Activated T-helper 1 cell treated with Interleukin-2 at 50 U/mL for 16 hours (primary cell): Measurements from ENCODE around the gene RGS11.

ENCODE experiments used
- DNase-seq: peaks from one replicate; pipeline ENCODE4 v3.0.0-alpha.2; 2020; ENCODE audit warnings: low read depth

Gene RGS11

DNA sequence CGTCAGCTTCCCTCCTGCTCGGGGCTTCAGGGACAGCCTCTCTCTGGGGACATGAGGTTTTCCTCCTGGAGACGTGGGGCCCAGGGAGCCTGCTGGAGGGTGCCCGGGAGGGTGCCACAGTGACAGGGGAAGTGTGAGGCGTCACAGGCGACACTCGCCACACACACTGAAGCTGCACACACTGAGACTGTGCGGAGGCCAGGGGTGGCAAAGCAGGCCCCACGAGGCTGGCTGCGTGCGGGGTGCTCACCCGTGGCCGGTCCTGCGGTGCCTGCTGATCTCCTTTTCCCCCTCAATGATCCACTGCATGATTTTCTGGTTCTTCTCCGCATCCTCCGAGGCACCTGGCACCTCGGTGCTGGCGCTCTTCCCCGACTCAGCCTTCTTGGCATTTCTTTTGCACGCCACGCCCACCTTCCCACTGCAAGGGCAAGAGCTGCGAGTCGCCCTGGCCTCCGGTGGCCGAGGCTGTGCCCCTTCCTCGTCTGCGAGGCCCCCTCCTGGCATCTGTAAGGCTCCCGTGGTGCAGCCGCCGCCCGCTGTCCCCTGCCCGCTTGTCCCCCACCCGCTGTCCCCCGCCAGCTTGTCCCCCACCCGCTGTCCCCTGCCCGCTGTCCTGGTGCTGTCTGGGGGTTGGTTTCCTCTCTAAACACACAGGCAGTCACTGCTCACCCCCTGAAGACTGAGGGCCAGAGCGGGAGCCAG is 21.2 kb upstream of the RGS11 start:
- no peak for DNase-seq

DNA sequence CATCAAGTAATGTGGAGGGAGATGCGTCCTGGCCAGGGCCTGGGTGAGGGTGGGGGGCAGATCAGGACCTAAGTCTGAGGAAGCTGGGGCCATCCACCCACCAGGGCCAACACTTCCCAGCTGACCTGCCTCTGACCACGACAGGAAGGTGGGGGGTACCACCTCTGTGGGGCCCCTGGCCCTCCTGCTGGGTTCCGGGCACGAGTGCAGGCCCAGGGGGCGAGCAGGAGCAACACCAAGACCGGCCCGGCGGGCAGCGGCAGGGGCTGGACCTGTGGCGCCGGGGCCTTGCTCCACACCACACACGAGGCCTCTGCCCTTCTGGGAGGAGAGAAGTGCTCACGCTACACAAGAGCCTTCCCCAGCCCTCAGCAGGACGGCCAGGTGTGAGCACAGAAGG is 20.5 kb upstream of the RGS11 start:
- no peak for DNase-seq

DNA sequence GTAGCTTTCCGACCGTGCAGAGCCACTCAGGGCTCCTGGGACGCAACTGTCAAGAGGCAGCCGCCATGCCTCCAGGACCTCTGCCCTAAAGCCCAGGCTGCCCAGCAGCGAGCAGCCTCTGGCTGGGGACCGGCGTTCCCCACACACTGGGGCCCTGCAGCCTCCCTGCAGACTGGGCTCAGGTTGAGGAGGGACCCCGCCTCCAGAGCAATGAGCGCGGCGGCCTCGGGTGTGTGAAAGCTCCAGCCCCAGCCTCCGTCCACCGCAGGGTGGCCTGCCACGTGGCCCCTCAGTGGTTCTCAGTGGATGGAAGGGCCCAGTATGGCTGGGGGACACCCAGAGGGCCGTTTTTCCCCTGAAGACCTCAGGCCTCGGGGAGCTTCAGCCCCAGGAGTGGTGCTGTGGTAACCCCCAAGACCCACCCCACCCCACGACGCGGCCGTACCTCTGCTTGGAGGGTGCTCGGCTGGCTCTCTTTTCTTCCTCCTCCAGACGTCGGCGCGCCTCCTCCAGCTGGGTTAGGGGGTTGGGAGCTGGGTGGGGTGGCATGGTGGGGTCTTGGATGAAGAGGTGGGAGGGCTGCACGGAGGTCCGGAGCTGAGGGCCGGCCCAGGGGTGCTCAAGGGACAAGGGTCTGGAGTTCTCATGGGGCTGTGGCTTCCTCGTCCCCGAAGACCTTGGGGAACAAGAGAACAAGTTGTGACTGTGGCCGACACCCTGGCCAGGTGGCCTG is 17.5 kb upstream of the RGS11 start:
- no peak for DNase-seq

DNA sequence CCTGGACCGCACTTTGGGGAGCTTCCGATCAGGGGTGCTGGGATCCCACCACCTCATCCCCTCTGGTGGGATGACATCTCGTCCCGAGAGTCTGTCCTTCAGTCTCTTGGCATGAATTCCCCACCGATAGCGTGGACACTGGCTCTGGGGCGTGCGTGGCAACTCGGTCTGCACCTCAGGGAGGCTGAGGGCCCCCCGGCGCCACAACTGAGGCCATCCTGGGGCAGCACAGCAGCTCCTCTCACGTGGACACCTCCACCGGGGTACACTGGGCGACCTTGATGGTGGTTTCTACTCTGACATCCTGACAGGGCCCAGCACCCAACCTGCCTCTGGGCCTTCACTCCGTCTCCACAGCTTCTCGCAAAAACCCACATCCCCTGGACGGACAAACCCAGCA is 15.8 kb upstream of the RGS11 start:
- DNase-seq, result no peak

- no peak for DNase-seq
These were observed 15.1 kb upstream of the RGS11 start for GRCh38 chr16:290681-291405.

DNA sequence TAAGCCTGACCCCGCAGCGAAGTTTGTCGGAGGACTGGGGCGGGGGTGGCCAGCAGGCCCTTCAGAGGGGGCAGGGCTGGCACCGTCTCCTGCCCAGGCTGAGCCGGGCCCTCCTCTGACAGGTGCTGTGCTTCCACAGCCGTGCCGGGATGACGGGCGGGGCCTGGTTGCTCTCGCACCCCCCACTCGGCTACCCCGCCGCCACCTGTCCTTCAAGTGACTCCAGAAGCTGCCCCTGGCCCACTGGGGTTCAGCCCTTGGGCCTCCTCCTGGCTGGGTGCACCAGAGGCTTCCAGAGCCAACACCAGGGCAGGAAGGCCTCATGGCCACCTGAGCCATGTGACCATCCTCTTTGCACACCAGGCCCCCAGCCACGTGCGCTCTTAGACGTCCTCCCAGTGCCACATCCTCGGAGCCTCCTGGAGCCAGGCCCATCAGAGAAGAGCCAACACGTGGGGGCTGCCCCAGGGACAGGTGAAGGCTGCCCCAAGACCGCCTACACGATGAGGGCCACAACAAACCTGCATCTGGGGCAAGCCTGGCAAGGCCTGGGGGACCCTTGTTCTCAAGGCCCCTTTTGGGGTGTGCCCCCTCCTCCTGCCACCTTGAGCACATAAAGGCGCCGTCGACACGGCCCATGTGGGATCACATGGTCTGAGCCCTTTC is 14.4 kb upstream of the RGS11 start:
- DNase-seq, result no peak

DNA sequence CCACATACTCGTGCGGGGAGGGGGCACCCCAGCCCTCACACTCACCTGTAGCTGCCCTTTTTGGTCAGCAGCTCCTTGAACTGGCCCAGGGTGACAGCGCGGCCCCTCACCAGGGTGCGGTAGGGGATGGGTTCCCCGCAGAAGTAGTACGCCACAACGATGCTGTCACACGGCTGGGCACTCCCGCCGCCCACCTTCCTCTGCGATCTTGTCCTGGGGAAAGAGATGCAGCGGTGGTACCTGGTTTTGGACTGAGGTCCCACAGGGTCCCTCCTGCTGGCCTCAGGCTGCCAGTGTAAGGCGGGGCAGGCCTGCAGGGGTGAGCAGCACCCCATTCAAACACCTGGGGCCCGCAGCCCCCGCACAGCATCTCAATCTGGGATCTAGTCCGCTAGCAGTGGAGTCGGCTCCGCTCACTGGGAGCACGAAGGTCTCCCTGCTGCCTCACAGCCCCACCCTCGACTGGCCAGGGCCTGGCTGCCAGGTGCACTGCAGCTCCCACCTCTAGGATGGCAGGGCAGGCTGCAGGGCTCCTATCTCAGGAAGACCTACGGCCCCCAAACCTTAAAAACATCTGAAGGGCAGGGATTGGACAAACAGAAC is 13.8 kb upstream of the RGS11 start:
- DNase-seq, result no peak

- DNase-seq, result no peak
These were observed 12.5 kb upstream of the RGS11 start for GRCh38 chr16:287981-288920.

GRCh38 chr16:287298-287811 is 11.6 kb upstream of the RGS11 start:
- DNase-seq, result no peak

DNA sequence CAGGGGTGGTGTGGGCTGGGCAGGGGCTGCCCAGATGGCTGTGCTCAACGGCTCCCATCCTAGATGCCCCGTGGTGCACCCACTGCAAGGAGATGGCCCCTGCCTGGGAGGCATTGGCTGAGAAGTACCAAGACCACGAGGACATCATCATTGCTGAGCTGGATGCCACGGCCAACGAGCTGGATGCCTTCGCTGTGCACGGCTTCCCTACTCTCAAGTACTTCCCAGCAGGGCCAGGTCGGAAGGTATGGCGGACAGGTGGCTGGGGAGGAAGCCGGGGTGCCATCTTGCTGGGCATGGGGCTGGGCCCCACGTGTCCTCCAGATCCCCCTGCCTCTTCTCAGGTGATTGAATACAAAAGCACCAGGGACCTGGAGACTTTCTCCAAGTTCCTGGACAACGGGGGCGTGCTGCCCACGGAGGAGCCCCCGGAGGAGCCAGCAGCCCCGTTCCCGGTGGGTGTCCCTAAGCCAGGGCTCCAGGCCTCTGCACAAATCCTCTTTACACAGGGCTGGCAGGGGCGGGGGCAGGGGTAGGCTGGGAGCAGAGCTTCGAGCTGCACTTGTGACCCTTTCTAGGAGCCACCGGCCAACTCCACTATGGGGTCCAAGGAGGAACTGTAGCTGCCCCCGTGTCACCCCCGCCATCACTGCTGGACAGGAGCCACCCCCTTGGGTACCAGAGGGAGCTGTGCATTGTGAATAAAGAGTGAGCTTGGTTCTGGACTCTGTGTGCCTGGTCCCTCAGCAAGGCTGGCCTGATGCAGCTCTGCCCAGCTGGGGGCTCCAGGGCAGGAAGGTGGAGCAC is 10.9 kb upstream of the RGS11 start:
- DNase-seq, result no peak

DNA sequence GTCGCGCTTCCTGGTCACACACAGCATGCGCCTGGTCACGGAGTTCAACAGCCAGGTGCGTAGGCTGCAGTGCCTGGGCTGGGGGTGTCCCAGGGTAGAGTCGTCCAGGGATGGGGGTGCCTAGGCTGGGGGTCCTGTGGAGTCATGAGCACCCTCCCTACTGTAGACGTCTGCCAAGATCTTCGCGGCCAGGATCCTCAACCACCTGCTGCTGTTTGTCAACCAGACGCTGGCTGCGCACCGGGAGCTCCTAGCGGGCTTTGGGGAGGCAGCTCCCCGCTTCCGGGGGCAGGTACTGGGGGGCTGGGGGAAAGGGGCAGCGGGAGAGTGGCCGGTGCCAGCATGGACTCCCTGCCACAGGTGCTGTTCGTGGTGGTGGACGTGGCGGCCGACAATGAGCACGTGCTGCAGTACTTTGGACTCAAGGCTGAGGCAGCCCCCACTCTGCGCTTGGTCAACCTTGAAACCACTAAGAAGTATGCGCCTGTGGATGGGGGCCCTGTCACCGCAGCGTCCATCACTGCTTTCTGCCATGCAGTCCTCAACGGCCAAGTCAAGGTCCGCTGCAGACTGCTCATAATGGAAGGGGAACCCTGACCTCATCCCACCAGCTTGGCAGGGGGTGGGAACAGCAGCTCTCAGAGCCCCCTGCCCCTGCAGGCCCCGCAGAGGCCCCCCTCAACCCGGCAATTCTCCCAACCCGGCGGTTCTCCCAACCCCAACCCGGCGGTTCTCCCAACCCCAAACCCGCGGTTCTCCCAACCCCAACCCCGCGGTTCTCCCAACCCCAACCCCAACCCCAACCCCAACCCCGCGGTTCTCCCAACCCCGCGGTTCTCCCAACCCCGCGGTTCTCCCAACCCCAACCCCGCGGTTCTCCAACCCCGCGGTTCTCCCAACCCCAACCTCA is 9.7 kb upstream of the RGS11 start:
- no peak for DNase-seq

GRCh38 chr16:284204-285120 is 8.7 kb upstream of the RGS11 start:
- DNase-seq, result no peak

- DNase-seq, result no peak
These were observed 7.5 kb upstream of the RGS11 start, which contains the start of gene PDIA2 for GRCh38 chr16:283033-283805. PDIA2 (plus strand) TSS chr16:283164; CDS start chr16:283170, 6 bp downstream.

DNA sequence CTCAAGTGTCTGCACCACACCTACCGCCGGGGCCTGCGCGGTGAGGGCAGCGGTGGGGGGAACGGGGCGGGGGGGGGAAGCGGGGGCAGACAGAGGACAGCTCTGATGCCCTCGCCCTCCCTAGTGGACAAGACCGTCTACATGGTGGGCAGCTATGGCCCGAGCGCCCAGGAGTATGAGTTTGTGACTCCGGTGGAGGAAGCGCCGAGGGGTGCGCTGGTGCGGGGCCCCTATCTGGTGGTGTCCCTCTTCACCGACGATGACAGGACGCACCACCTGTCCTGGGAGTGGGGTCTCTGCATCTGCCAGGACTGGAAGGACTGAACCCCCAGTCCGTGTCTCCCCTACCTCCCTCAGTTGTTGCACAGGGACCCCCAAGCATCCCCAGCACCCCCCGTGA is 6.7 kb upstream of the RGS11 start:
- no peak for DNase-seq

DNA sequence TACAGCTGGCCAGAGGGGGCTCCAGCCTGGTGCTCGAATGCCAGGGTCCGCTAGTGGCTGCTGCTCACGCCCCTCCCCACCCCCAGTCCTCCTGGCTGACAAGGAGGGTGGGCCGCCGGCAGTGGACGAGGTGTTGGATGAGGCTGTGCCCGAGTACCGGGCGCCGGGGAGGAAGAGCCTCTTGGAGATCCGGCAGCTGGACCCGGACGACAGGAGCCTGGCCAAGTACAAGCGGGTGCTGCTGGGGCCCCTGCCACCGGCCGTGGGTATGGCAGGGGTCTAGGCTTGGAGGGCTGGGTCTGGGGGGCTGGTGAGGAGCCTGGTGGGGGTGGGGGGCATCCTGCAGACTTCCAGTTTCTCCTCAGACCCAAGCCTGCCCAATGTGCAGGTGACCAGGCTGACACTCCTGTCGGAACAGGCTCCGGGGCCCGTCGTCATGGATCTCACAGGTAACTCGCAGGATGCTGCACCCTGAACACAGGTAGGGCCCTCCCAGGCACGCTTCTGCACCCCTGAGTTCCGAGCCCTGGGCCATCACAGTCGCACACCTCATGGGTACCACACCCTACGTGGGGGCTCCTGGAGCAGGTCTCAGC is 6.0 kb upstream of the RGS11 start:
- no peak for DNase-seq

DNA sequence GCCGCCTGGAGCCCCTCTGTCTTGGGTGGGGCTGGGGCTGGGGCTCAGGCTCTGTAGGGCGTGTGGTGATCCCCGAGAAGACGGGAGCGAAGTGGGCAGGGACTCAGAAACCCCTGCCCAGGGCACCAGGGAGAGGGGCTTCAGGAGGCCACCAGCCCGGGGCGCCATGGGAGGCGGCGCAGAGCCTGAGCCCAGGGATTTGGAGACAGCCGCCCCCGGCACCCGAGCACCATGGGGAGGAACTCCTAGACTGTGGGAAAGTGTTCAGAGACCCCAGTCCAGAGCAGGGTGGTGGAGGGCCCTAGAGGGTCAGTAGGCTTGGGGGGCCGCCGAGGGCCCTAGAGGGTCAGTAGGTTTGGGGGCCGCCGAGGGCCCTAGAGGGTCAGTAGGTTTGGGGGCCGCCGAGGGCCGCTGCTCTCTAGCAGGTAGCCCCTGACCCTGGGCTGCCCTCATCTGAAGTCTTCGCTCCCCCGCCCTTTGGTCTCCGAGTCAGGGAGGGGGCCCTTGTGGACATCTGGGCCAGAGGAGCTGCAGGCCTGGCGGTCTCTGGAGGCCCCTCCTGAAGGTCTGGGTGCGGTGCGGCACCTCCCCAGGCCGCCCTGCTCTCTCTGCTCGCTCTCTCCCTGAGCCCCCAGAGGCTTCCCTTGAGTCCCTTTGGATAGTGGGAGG is 5.4 kb upstream of the RGS11 start:
- no peak for DNase-seq
